K562 (cell line): ENCODE data around the gene ATP6V0C. TPM values are rescaled to one million over a fixed set of nuclear protein-coding genes. Genes with fewer than 3 reads are reported as not detected.

Source experiments
- BDP1 ChIP-seq: IDR thresholded peaks from 3 replicates; pipeline ENCODE4 v1.6.1; 2011; ENCODE audit not compliant: insufficient read length, insufficient read depth
- BRCA1 ChIP-seq, 2 experiments: fragments of 450-650 bp in 1 of 2; sonication (generic) in 1 of 2; formaldehyde crosslinking in 1 of 2; IDR thresholded peaks; 2 replicates each; pipeline versions ENCODE4 v1.5.0 to v1.6.1; 2017 to 2020; ENCODE audit warnings: mild to moderate bottlenecking in 1 of 2, missing genetic modification reagents in 1 of 2
- CHD1 ChIP-seq: fragments of 200-600 bp; sonication (generic); IDR thresholded peaks from one replicate; pipeline ENCODE4 v1.6.1; 2012; ENCODE audit warnings: mild to moderate bottlenecking, moderate library complexity, low read length, inconsistent platforms
- CTBP1 ChIP-seq: fragments of 450-650 bp; IDR thresholded peaks from 2 replicates; pipeline ENCODE4 v1.6.1; 2016; ENCODE audit warnings: borderline replicate concordance
- ETV1 ChIP-seq: fragments of 450-650 bp; conservative IDR thresholded peaks from 2 replicates; pipeline ENCODE4 v1.6.1; 2016; ENCODE audit warnings: missing genetic modification characterization, control low read depth, low read depth, missing compliant biosample characterization
- EZH2 ChIP-seq: IDR thresholded peaks from 2 replicates; pipeline ENCODE4 v1.6.1; 2012; ENCODE audit warnings: low read depth, mild to moderate bottlenecking, inconsistent platforms, low read length, borderline replicate concordance
- KAT7 ChIP-seq: sonication (generic); formaldehyde crosslinking; IDR thresholded peaks from 2 replicates; pipeline ENCODE4 v1.8.0; 2022; ENCODE audit warnings: missing genetic modification reagents, mild to moderate bottlenecking, borderline replicate concordance
- MAX ChIP-seq: sonication (generic); formaldehyde crosslinking; IDR thresholded peaks from 2 replicates; pipeline ENCODE4 v1.9.0; 2022; ENCODE audit warnings: mild to moderate bottlenecking, missing genetic modification reagents
- MIER1 ChIP-seq: fragments of 450-650 bp; IDR thresholded peaks from 2 replicates; pipeline ENCODE4 v1.6.1; 2016; ENCODE audit warnings: antibody characterized with exemption, mild to moderate bottlenecking, low read depth
- NBN ChIP-seq: fragments of 450-650 bp; IDR thresholded peaks from 2 replicates; pipeline ENCODE4 v1.6.1; 2016; ENCODE audit warnings: low read depth, mild to moderate bottlenecking
- NFE2 ChIP-seq: IDR thresholded peaks from 2 replicates; pipeline ENCODE4 v1.6.1; 2014; ENCODE audit warnings: antibody characterized with exemption, low read depth
- PCBP1 ChIP-seq: fragments of 200-400 bp; formaldehyde crosslinking; IDR thresholded peaks from 2 replicates; pipeline ENCODE4 v1.6.1; 2018; ENCODE audit warnings: mild to moderate bottlenecking, low read depth, low read length; ENCODE audit not compliant: poor library complexity, severe bottlenecking
- POLR2G ChIP-seq: fragments of 200-400 bp; formaldehyde crosslinking; IDR thresholded peaks from 2 replicates; pipeline ENCODE4 v1.6.1; 2017; ENCODE audit warnings: low read depth, mild to moderate bottlenecking, antibody characterized with exemption, low read length, moderate library complexity
- RAD21 ChIP-seq, 2 experiments: fragments of 250-450 bp in 1 of 2; fragments of 450-650 bp in 1 of 2; sonication (Bioruptor Pico) in 1 of 2; formaldehyde crosslinking in 1 of 2; IDR thresholded peaks in 1 of 2; conservative IDR thresholded peaks in 1 of 2; 2 replicates each; pipeline versions ENCODE4 v1.4.0 to v1.8.0; 2020 to 2022; ENCODE audit warnings: mild to moderate bottlenecking in 2 of 2, moderate library complexity in 1 of 2
- SAFB2 ChIP-seq: fragments of 200-400 bp; formaldehyde crosslinking; IDR thresholded peaks from 2 replicates; pipeline ENCODE4 v1.6.1; 2018; ENCODE audit warnings: borderline replicate concordance, low read length, low read depth, moderate library complexity; ENCODE audit not compliant: severe bottlenecking
- U2AF2 ChIP-seq: fragments of 200-400 bp; formaldehyde crosslinking; optimal IDR thresholded peaks from 2 replicates; pipeline ENCODE3; 2017; ENCODE audit warnings: low read depth, mild to moderate bottlenecking, low read length
- USF1 ChIP-seq: sonication (generic); formaldehyde crosslinking; IDR thresholded peaks from 2 replicates; pipeline ENCODE4 v1.9.0; 2022; ENCODE audit warnings: mild to moderate bottlenecking, missing genetic modification reagents
- ZFP91 ChIP-seq: sonication (generic); formaldehyde crosslinking; IDR thresholded peaks from 2 replicates; pipeline ENCODE4 v1.8.0; 2022; ENCODE audit warnings: mild to moderate bottlenecking, missing genetic modification reagents
- ZNF282 ChIP-seq: sonication (generic); formaldehyde crosslinking; IDR thresholded peaks from 2 replicates; pipeline ENCODE4 v1.8.1; 2023; ENCODE audit warnings: missing genetic modification reagents
- ZNF717 ChIP-seq: fragments of 250-450 bp; sonication (Bioruptor Pico); IDR thresholded peaks from 2 replicates; pipeline ENCODE4 v1.5.0; 2021
- polyA plus RNA-seq, 8 experiments: library from polyadenylated mRNA; depleted of rRNA in 4 of 8; stranded (reverse) in 5 of 8; unstranded in 3 of 8; fragments of >200 nt; fragmentation: Nextera tagmentation in 2 of 8; fragmentation: Illumina TruSeq in 1 of 8; extraction: Ambion mirVana in 2 of 8; extraction: Trizol in 1 of 8; gene quantifications; 2 replicates each; pipeline versions ENCODE4 v1.2.1 to v1.2.3, GENCODE V29; 2011 to 2014; ENCODE audit warnings: inconsistent platforms in 1 of 8, missing spikeins in 1 of 8
- total RNA-seq, 7 experiments: library from RNA; depleted of rRNA in 6 of 7; stranded (reverse); fragments of >200 nt in 6 of 7; fragmentation: Illumina TruSeq in 2 of 7; extraction: Trizol in 2 of 7; gene quantifications; 2 replicates each; pipeline versions ENCODE4 v1.2.1 to v1.2.3, GENCODE V29; 2011 to 2021; ENCODE audit warnings: low replicate concordance in 1 of 7

ATP6V0C gene
- total and polyA plus RNA-seq, 9 of the 15 experiments (the other 6 are each of a cell fraction or from before 2014, with no cell fraction given), result 2.9 to 228 (median 22.7) TPM

- TF ChIP-seq RAD21 (CRISPR knock-in tag; conservative IDR thresholded peaks at IDR 0.05 in 1 of 2, IDR thresholded peaks at IDR 0.05 in 1 of 2) (no peak), KAT7 (CRISPR knock-in tag) (no peak), BRCA1 (IDR thresholded peaks at IDR 0.05) (no peak), BRCA1 (CRISPR knock-in tag; IDR thresholded peaks at IDR 0.05) (no peak), ZNF717 (no peak), PCBP1 (no peak), USF1 (peak; percentile 40), CHD1 (no peak), EZH2 (no peak), ETV1 (no peak), NBN (no peak), CTBP1 (no peak), SAFB2 (no peak), MIER1 (no peak), MAX (CRISPR knock-in tag) (no peak; the same call in 1 of the 2 replicates), U2AF2 (no peak), ZNF282 (no peak), POLR2G (peak; percentile 55), NFE2 (no peak), BDP1 (no peak), ZFP91 (CRISPR knock-in tag) (no peak)
Measured at GRCh38 chr16:2518823-2519710, 5.3 kb downstream of the ATP6V0C start (continued).
